Activated CD4-positive, alpha-beta T cell treated with anti-CD3 and anti-CD28 coated beads for 1 hour (primary cell): ENCODE data around the gene TUBA1C.
"Not testable (repeated sequence)": the region's sequence is repeated elsewhere in the genome, so short reads cannot be mapped to it uniquely, and the experiment has no call there.

Source experiments
- DNase-seq: peaks from one replicate; pipeline ENCODE4 v3.0.0-alpha.2; 2020

Gene TUBA1C

GRCh38 chr12:49314811-49315210, 49.9 kb downstream of the TUBA1C start:
- DNase-seq, result no peak

GRCh38 chr12:49317118-49317517, 52.2 kb downstream of the TUBA1C start:
- not testable (repeated sequence) for DNase-seq

GRCh38 chr12:49320411-49321103, 55.7 kb downstream of the TUBA1C start:
- not testable (repeated sequence) for DNase-seq

- DNase-seq, result no peak
Measured at GRCh38 chr12:49322367-49322707, 57.5 kb downstream of the TUBA1C start.

- DNase-seq, result peak; percentile 94
Measured at GRCh38 chr12:49322708-49323523, 58.0 kb downstream of the TUBA1C start, which contains the start of gene TROAP. Gene TROAP (plus strand): TSS chr12:49323255. CDS start chr12:49323609, 354 bp downstream.

GRCh38 chr12:49323524-49324097, 58.7 kb downstream of the TUBA1C start:
- no peak for DNase-seq
